Measurements from ENCODE around the gene CLDN10.
"Not testable (repeated sequence)": the region's sequence is repeated elsewhere in the genome, so short reads cannot be mapped to it uniquely, and the experiment has no call there.

The CLDN10 gene

DNA sequence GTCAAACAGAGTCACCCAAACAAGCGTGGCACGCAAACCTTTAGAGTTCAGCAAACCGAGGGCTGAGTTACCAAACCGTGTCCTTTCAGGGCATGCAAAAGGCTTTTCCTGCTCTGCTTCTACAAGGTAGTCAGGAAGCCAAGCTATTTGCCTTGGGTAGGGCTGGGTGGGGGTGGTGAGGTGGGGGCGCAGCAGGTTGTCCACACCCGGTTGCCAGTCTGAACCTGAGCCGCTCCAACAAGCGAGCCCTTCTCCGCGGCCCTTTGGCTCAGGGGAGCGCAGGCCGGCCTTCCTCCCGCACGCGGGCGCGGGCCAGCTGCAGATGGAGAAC lies 347 bp upstream of the CLDN10 start:
- peaks cover 0 to 7% of the 10 kb centered on the region in 2 donors for H3K4me1 Mint-ChIP-seq (ENCODE audit: low read depth in 2 of 2)
- no peaks in the 10 kb centered on the region for H3K9me3 Mint-ChIP-seq
- DNase-seq = no peak
- no peak overlapping the region for H3K27ac Mint-ChIP-seq
- peaks cover 65 to 70% of the 10 kb centered on the region in 2 donors for H3K27me3 Mint-ChIP-seq
- no peaks in the 10 kb centered on the region for H3K36me3 Mint-ChIP-seq (ENCODE audit: insufficient read depth)
- no peak overlapping the region for H3K4me3 Mint-ChIP-seq
- ATAC-seq (replicated peaks) = no peak

DNA sequence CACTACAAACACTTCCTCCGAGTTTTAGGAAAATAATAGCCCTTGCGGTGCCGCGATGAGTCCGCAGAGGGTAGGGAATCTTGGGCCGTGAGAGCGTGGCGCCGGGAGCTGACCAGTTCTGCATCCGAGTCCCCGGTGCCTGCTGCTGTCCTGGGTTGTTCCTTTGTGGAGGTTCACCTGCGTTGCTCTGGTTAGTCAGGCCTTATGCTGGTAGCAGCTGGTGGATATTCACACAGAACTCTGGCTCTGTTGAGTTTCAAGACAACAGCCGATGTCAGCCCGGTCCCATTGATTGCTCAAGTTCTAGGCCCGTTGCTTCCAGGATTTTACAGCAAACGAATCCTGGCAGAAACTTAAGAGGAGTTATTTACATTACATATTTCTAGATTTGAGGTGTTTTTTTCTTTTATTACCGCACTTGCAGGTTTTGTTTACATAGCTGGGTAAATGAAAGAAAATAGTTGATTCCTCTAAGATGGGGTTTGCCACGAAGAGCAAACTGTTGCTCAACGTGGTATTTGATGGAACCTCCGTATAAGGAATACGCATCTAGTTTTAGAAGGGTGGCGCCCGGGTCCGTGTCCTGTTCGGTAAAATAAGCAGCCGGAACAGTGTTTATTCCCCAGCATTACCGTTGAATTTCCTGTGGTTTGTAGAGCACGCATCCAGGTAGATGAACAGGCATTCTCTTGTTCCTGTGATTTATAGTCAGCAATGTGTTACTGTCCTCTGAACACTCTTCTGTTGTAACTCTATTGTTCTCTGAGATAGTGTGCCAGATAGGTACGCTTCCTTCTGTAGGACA lies 1.3 kb downstream of the CLDN10 start:
- ATAC-seq (replicated peaks) (no peak), DNase-seq (no peak)
- H3K9me3 Mint-ChIP-seq = no peaks in the 10 kb centered on the region
- no peaks in the 10 kb centered on the region for H3K36me3 Mint-ChIP-seq (ENCODE audit: insufficient read depth)
- H3K27me3 Mint-ChIP-seq = peaks cover 61 to 66% of the 10 kb centered on the region in 2 donors
- peaks cover 0 to 7% of the 10 kb centered on the region in 2 donors for H3K4me1 Mint-ChIP-seq (ENCODE audit: low read depth in 2 of 2)
- peak overlapping the region; percentile 23 to 50 for H3K4me3 Mint-ChIP-seq
- no peak overlapping the region for H3K27ac Mint-ChIP-seq

DNA sequence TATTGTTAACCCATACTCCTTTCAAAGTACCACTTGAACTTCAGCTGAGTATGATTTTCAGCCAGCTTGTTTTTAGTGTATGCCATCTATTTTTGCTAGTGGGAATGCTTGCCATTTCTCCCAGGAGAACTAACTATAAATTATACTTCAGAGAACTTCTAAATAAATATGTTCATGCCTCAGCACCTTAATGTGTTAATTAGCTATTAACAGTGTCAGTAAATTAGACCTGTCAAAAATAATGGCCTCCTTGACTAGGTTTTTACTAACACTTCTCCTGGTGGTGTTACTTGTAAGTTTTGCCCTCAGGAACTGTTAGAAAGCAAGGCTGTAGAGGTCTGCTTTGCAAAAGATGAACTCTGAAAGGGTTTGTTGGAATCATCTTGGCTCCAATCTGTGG lies 4.5 kb downstream of the CLDN10 start:
- Mint-ChIP-seq H3K4me3 (no peak overlapping the region), H3K36me3 (ENCODE audit: insufficient read depth) (no peaks in the 10 kb centered on the region), H3K27me3 (peaks cover 53 to 58% of the 10 kb centered on the region in 2 donors), H3K27ac (no peak overlapping the region), H3K9me3 (no peaks in the 10 kb centered on the region), H3K4me1 (ENCODE audit: low read depth in 2 of 2) (peaks cover 0 to 7% of the 10 kb centered on the region in 2 donors)
- no peak for DNase-seq
- ATAC-seq (replicated peaks) = no peak

DNA sequence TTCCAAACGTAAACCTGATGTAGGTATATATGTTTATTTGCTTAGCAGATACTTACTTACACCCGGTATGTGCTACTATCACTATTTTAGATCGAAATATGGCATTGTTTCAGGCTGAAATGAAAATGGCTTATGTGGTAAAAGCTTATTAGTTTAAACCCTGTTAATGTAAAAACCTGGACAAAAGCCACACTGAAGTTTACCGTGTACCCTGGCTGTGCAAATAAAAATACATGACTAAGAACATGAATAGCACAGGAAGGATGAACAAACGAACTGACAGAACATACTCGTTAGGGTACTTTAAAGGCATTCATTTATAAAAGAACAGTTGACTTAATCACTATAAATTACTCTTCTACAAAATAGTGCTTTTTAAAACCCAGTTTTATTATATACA lies 6.6 kb downstream of the CLDN10 start:
- no peak overlapping the region for H3K27ac Mint-ChIP-seq
- no peaks in the 10 kb centered on the region for H3K9me3 Mint-ChIP-seq
- DNase-seq (no peak), ATAC-seq (replicated peaks) (no peak)
- no peak overlapping the region for H3K4me3 Mint-ChIP-seq
- H3K36me3 Mint-ChIP-seq (ENCODE audit: insufficient read depth) = no peaks in the 10 kb centered on the region
- H3K27me3 Mint-ChIP-seq = peaks cover 42 to 52% of the 10 kb centered on the region in 2 donors
- no peaks in the 10 kb centered on the region for H3K4me1 Mint-ChIP-seq (ENCODE audit: low read depth in 2 of 2)

DNA sequence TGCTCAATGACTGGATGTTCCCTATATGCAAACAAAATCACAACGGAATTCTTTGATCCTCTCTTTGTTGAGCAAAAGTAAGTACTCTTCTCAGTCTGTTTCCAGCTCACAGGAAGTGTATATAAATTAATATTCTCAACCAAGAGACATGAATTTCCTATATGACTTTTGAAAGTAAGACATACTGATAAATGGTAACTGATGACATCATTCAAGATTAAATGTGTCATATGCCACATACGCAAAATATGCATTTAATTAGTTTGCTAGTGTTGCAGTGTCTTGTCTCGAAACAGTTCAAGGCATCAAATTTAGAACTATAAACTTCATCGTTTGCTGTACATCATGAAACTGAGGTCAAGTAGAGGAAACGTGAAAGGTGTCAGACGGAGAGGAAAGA lies 7.9 kb downstream of the CLDN10 start:
- H3K4me3 Mint-ChIP-seq = no peak overlapping the region
- no peak overlapping the region for H3K27ac Mint-ChIP-seq
- ATAC-seq (replicated peaks) (no peak), DNase-seq (no peak)
- peaks cover 34 to 44% of the 10 kb centered on the region in 2 donors for H3K27me3 Mint-ChIP-seq
- no peaks in the 10 kb centered on the region for H3K36me3 Mint-ChIP-seq (ENCODE audit: insufficient read depth)
- no peaks in the 10 kb centered on the region for H3K9me3 Mint-ChIP-seq
- no peaks in the 10 kb centered on the region for H3K4me1 Mint-ChIP-seq (ENCODE audit: low read depth in 2 of 2)

DNA sequence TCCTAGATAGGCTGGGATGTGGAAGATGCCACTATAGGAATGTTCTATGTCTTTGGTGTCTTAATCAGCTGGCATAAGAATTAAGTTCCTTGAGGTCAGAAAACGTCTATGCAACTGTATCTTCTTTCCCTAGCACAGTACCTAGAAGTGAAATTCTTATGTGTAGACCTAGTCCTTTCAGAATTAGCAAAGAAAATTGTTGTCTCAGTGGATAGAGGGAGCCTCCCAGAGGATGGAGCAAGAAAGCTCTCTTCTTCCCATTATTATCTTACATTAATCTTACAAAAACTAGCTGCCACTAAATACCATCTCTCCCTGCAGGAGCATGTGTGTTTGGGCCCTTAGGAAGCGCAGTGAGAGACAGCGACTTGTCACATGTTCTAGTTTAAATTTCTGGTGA lies 11.6 kb downstream of the CLDN10 start:
- DNase-seq (no peak), ATAC-seq (replicated peaks) (no peak)
- H3K27ac Mint-ChIP-seq = no peak overlapping the region
- H3K4me1 Mint-ChIP-seq (ENCODE audit: low read depth in 2 of 2) = no peaks in the 10 kb centered on the region
- no peaks in the 10 kb centered on the region for H3K36me3 Mint-ChIP-seq (ENCODE audit: insufficient read depth)
- peaks cover 0 to 6% of the 10 kb centered on the region in 2 donors for H3K9me3 Mint-ChIP-seq
- peaks cover 26 to 49% of the 10 kb centered on the region in 2 donors for H3K27me3 Mint-ChIP-seq
- H3K4me3 Mint-ChIP-seq = no peak overlapping the region

DNA sequence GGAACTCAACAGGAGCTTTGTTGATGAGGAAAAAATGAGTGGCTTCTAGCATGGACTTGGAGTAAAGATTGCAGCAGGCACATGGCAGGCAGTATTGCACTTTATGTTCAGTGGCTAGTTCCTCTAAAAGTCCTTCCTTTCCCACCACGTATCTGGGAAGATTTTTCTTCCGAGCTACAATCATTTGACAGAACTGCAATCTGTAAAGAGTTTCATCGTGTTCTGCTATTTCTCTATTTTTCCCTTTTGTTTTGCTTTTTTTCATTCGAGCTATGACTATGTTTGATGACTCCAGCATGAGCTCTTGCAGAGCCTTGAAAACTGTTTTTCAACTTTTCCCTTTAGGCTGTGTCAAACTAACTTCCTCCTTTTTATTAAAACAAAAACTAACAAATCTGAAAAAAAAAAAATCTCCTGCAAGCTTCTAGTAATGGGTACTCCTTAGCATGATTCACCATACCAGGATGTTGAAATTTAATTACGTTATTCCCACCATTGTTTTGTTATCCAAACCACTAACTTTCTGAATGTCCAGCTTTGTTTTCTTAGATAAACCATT lies 12.3 kb downstream of the CLDN10 start:
- H3K4me3 Mint-ChIP-seq = no peak overlapping the region
- ATAC-seq (replicated peaks) (no peak), DNase-seq (no peak)
- peaks cover 0 to 6% of the 10 kb centered on the region in 2 donors for H3K9me3 Mint-ChIP-seq
- no peak overlapping the region for H3K27ac Mint-ChIP-seq
- no peaks in the 10 kb centered on the region for H3K4me1 Mint-ChIP-seq (ENCODE audit: low read depth in 2 of 2)
- H3K27me3 Mint-ChIP-seq = peaks cover 21 to 49% of the 10 kb centered on the region in 2 donors
- H3K36me3 Mint-ChIP-seq (ENCODE audit: insufficient read depth) = no peaks in the 10 kb centered on the region

DNA sequence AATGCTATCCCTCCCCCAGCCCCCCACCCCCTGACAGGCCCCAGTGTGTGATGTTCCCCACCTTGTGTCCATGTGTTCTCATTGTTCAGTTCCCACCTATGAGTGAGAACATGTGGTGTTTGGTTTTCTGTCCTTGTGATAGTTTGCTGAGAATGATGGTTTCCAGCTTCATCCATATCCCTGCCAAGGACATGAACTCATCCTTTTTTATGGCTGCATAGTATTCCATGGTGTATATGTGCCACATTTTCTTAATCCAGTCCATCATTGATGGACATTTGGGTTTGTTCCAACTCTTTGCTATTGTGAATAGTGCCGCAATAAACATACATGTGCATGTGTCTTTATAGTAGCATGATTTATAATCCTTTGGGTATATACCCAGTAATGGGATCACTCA lies 13.2 kb downstream of the CLDN10 start:
- not testable (repeated sequence) for ATAC-seq (replicated peaks); DNase-seq; H3K4me1 Mint-ChIP-seq (ENCODE audit: low read depth in 2 of 2); H3K9me3 Mint-ChIP-seq; H3K27ac Mint-ChIP-seq; H3K4me3 Mint-ChIP-seq; H3K36me3 Mint-ChIP-seq (ENCODE audit: insufficient read depth)
- peaks cover 19 to 48% of the 10 kb centered on the region in 2 donors for H3K27me3 Mint-ChIP-seq

DNA sequence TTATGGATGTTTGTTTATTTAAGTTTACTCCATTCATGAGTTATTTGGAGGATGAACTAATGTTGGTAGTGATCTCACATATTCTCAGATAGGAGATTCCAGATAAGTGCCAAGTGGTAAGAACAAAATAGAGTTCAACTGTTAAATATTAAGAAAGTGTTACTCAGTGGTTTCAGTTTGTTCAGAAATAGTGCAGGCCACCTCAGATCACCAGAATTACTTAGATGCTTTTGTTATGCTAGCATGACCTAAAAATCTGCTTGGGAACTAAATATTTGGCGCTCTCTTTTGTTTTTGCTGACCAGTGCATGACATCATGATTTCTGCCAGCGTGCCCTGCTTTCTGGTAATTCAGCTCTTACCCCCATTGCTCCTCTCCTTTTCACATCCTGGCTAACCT lies 15.6 kb downstream of the CLDN10 start:
- ATAC-seq (replicated peaks) (no peak), DNase-seq (no peak)
- Mint-ChIP-seq H3K27ac (no peak overlapping the region), H3K36me3 (ENCODE audit: insufficient read depth) (no peaks in the 10 kb centered on the region), H3K4me3 (no peak overlapping the region), H3K27me3 (peaks cover 25 to 67% of the 10 kb centered on the region in 2 donors), H3K4me1 (ENCODE audit: low read depth in 2 of 2) (no peaks in the 10 kb centered on the region), H3K9me3 (peaks cover 0 to 6% of the 10 kb centered on the region in 2 donors)

DNA sequence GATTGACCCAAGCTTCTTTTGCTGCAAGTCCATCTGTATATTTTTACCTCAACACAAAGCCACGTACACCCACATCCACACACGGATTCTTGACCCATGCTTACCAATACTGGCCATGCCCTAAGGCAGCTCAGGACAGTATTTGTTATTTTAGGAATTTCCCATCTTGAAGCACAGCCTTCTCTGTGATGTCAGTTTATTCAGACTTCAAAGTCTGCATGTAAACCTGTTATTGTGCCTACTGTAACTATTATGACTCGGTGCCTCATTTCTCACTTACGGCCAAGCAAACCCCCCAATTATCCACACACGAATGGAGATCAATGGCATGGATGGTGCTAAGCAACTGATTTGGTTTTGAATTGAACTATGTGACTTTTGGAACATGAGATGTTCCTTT lies 17.5 kb downstream of the CLDN10 start:
- Mint-ChIP-seq H3K27me3 (peaks cover 25 to 68% of the 10 kb centered on the region in 2 donors), H3K9me3 (peaks cover 0 to 6% of the 10 kb centered on the region in 2 donors), H3K36me3 (ENCODE audit: insufficient read depth) (no peaks in the 10 kb centered on the region), H3K4me1 (ENCODE audit: low read depth in 2 of 2) (no peaks in the 10 kb centered on the region), H3K4me3 (no peak overlapping the region), H3K27ac (no peak overlapping the region)
- no peak for DNase-seq
- ATAC-seq (replicated peaks) = no peak

DNA sequence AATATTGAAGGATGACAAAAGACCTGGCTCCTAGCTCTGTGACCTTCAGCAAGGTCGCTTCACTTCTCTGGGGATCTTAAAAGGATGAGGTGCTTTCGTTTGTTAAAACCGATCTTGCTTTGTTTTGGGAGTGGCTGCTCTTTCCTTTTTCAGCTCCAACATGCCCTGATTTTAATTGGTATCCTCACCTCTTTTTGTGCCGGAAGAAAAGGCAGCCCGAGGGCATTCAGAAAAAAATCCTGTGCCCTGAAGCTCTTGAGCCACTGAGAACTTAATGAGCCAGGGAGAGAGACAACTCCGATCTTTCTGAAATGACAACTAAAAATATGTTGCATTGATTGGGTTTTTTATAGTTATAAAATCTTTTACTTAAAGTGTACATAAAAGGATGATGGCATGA lies 19.4 kb downstream of the CLDN10 start:
- no peak for ATAC-seq (replicated peaks)
- Mint-ChIP-seq H3K27ac (no peak overlapping the region), H3K36me3 (ENCODE audit: insufficient read depth) (no peaks in the 10 kb centered on the region), H3K4me1 (ENCODE audit: low read depth in 2 of 2) (no peaks in the 10 kb centered on the region), H3K9me3 (no peaks in the 10 kb centered on the region), H3K27me3 (peaks cover 33 to 79% of the 10 kb centered on the region in 2 donors), H3K4me3 (no peak overlapping the region)
- no peak for DNase-seq

DNA sequence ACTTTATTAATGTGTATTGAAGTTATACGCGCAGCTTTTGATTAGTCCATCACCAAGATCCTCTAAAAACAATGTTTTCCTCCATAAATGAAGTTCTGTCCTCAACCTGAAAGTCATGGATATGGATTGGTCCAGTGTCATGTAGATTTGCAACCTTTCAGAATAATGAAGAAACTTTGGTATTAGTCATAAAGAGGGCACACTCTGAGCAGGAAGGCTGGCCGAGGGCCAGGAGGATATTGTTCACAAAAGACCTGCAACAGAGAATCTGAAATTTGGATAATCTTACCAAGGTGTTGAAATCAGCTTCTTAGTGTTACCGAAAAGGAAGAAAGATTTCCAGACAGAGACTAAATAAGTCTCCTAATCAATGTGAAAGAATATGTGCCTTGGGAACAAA lies 20.7 kb downstream of the CLDN10 start:
- ATAC-seq (replicated peaks) (no peak), DNase-seq (no peak)
- no peaks in the 10 kb centered on the region for H3K4me1 Mint-ChIP-seq (ENCODE audit: low read depth in 2 of 2)
- H3K36me3 Mint-ChIP-seq (ENCODE audit: insufficient read depth) = no peaks in the 10 kb centered on the region
- H3K27ac Mint-ChIP-seq = no peak overlapping the region
- H3K27me3 Mint-ChIP-seq = peaks cover 32 to 72% of the 10 kb centered on the region in 2 donors
- H3K9me3 Mint-ChIP-seq = no peaks in the 10 kb centered on the region
- H3K4me3 Mint-ChIP-seq = no peak overlapping the region

DNA sequence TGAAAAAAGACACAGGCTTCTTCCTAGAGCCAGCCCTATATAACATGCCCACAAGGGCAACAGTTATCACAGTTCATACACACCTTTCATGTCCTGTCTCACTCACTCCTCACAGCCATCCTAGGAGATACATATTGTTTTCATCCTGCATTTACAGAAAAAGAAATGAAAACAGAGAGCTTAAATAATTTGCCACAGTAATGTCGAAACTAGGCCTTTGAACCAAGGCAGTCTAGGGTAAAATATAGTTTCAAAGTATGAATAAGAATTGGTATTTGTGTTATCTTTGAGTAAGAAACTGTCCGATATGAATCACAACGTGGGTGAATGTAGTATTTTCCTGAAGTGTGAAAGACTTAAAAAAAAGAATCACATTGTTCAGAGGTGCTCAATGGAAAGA lies 26.8 kb downstream of the CLDN10 start:
- no peaks in the 10 kb centered on the region for H3K9me3 Mint-ChIP-seq
- ATAC-seq (replicated peaks) (no peak), DNase-seq (no peak)
- H3K4me3 Mint-ChIP-seq = no peak overlapping the region
- H3K27ac Mint-ChIP-seq = no peak overlapping the region
- no peaks in the 10 kb centered on the region for H3K4me1 Mint-ChIP-seq (ENCODE audit: low read depth in 2 of 2)
- no peaks in the 10 kb centered on the region for H3K36me3 Mint-ChIP-seq (ENCODE audit: insufficient read depth)
- H3K27me3 Mint-ChIP-seq = peaks cover 18 to 35% of the 10 kb centered on the region in 2 donors

DNA sequence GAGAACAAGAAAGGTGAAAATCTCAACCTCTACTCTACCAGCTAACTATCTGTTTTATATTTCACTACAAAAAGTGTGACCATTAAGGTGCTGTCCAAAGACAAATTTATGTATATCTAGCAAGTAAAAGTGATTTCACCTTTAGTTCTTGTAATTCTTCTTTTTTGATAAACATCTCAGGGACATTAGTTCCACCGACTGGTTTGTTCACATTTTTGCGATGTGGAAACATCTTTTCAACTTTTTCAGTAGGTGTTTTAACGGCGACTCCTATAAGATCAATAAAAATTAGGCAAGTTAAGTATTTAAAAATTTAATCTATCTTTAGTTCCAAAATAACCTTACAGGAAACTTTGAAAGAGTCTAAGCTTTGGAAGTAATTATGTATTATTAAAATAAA lies 33.3 kb downstream of the CLDN10 start:
- Mint-ChIP-seq H3K4me3 (no peak overlapping the region), H3K9me3 (peaks cover 0 to 2% of the 10 kb centered on the region in 2 donors), H3K36me3 (ENCODE audit: insufficient read depth) (no peaks in the 10 kb centered on the region), H3K4me1 (ENCODE audit: low read depth in 2 of 2) (no peaks in the 10 kb centered on the region), H3K27me3 (peaks cover 16 to 31% of the 10 kb centered on the region in 2 donors), H3K27ac (no peak overlapping the region)
- no peak for DNase-seq
- ATAC-seq (replicated peaks) = no peak
